K562 (cell line): Measurements from ENCODE around the gene OR8S1.

Source experiments
- BRD4 ChIP-seq: fragments of 200-600 bp; sonication (generic); IDR thresholded peaks from 2 replicates; pipeline ENCODE4 v1.6.1; 2017; ENCODE audit warnings: inconsistent platforms
- FOSL1 ChIP-seq: fragments of 200-800 bp; sonication (Bioruptor generic); conservative IDR thresholded peaks from 2 replicates; pipeline ENCODE4 v1.6.1; 2016; ENCODE audit warnings: missing genetic modification characterization, missing compliant biosample characterization

DNA sequence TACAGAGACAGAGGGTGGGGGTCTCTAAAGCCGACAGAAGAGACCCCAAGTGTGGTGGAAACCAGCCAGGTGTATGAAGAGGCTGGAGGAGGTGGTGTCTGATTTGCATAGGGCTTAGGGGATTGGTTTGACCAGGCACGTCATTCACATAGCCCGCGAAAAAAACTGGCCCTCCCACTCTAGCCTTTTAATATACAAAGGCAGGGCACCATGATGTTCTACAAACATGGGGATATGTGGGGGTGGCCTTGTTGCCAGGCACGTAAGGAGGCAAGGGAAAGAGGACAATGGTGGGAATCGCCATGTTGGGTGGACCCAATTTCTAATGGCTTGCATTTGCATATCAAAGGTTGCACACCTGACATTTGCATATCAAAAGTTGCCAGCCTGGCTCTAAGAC lies 31.2 kb downstream of the OR8S1 start:
- TF ChIP-seq BRD4, result no peak
- TF ChIP-seq FOSL1, result no peak
